ENCODE results near the gene FBXL14.
A peak's percentile ranks its signal among the peaks of the same experiment; 100 is the strongest.

The FBXL14 gene

GRCh38 chr12:1533602-1534304 is 60.6 kb downstream of the FBXL14 start:
- DNase-seq (ENCODE audit: low read depth): peak; percentile 41

- DNase-seq (ENCODE audit: low read depth): no peak
Measured at GRCh38 chr12:1533205-1533601, 61.2 kb downstream of the FBXL14 start.

- no peak for DNase-seq (ENCODE audit: low read depth)
Measured at GRCh38 chr12:1532375-1533165, 61.8 kb downstream of the FBXL14 start.

- DNase-seq (ENCODE audit: low read depth): no peak
Measured at GRCh38 chr12:1531654-1532374, 62.6 kb downstream of the FBXL14 start.

- DNase-seq (ENCODE audit: low read depth): no peak
Measured at GRCh38 chr12:1531153-1531653, 63.2 kb downstream of the FBXL14 start.

GRCh38 chr12:1530592-1531152 is 63.7 kb downstream of the FBXL14 start:
- DNase-seq (ENCODE audit: low read depth): no peak

GRCh38 chr12:1529862-1530591 is 64.4 kb downstream of the FBXL14 start:
- DNase-seq (ENCODE audit: low read depth): no peak

- DNase-seq (ENCODE audit: low read depth): no peak
Measured at GRCh38 chr12:1529228-1529861, 65.0 kb downstream of the FBXL14 start.

GRCh38 chr12:1528791-1529190 is 65.6 kb downstream of the FBXL14 start:
- no peak for DNase-seq (ENCODE audit: low read depth)

- peak; percentile 66 for DNase-seq (ENCODE audit: low read depth)
Measured at GRCh38 chr12:1527789-1528188, 66.6 kb downstream of the FBXL14 start.

- DNase-seq (ENCODE audit: low read depth): no peak
Measured at GRCh38 chr12:1525858-1526257, 68.5 kb downstream of the FBXL14 start.

- DNase-seq (ENCODE audit: low read depth): no peak
Measured at GRCh38 chr12:1523558-1524050, 70.8 kb downstream of the FBXL14 start.

GRCh38 chr12:1523046-1523445 is 71.3 kb downstream of the FBXL14 start:
- no peak for DNase-seq (ENCODE audit: low read depth)

- DNase-seq (ENCODE audit: low read depth): no peak
Measured at GRCh38 chr12:1519642-1520041, 74.7 kb downstream of the FBXL14 start.

- peak; percentile 82 for DNase-seq (ENCODE audit: low read depth)
Measured at GRCh38 chr12:1518591-1519516, 75.5 kb downstream of the FBXL14 start.

GRCh38 chr12:1517734-1518525 is 76.5 kb downstream of the FBXL14 start:
- DNase-seq (ENCODE audit: low read depth): no peak

GRCh38 chr12:1517007-1517406 is 77.4 kb downstream of the FBXL14 start:
- no peak for DNase-seq (ENCODE audit: low read depth)
